ENCODE data around the gene CYFIP1.

DNA sequence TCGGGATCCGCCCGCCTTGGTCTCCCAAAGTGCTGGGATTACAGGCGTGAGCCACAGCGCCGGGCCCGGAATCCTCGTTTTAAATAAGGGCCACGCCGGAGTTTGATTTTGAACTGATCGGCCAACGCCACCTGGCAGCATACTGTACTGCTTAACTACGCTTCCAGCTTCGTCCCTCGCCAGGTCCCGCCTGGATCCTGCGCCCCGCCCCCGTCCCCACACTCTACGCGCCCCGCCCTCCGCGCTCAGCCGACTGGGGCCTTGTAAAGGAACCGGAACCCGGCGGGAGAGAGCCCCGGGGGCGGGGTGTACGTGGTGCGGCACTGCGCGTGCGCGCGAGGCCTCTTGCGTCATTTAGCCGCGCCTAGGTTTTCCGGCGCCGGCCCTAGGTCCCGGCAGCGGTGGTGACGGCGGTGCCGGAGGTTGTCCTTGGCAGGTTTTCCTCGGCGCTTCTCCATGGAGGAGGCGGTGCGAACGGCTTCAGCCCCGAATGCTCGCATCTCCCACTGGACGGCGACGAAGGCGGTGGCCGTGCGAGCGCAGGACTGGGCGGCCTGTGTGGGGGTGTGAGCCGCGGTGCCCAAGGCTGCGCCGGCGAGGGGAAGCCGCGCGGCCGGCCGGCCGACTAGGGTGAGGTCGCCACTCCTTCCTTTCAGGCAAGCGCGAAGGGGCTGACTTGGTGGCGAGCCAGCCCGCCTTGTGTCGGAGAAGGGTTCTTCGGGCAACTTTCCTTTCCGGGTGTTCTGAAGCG is 141.7 kb downstream of the CYFIP1 start, which contains the start of gene NIPA2:
- TF ChIP-seq SMC3 (IDR thresholded peaks at IDR 0.05) (no peak), MAFK (IDR thresholded peaks at IDR 0.05; ENCODE audit: partially characterized antibody) (no peak), ZFP36 (IDR thresholded peaks at IDR 0.05; ENCODE audit: borderline replicate concordance, partially characterized antibody) (no peak), SREBF2 (IDR thresholded peaks at IDR 0.05) (peak; percentile 27; the same call in 1 of the 2 replicates)
- TF ChIP-seq, protein P1, sequence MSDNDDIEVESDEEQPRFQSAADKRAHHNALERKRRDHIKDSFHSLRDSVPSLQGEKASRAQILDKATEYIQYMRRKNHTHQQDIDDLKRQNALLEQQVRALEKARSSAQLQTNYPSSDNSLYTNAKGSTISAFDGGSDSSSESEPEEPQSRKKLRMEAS (IDR thresholded peaks at IDR 0.05), result peak; percentile 61
- TF ChIP-seq, protein P2, sequence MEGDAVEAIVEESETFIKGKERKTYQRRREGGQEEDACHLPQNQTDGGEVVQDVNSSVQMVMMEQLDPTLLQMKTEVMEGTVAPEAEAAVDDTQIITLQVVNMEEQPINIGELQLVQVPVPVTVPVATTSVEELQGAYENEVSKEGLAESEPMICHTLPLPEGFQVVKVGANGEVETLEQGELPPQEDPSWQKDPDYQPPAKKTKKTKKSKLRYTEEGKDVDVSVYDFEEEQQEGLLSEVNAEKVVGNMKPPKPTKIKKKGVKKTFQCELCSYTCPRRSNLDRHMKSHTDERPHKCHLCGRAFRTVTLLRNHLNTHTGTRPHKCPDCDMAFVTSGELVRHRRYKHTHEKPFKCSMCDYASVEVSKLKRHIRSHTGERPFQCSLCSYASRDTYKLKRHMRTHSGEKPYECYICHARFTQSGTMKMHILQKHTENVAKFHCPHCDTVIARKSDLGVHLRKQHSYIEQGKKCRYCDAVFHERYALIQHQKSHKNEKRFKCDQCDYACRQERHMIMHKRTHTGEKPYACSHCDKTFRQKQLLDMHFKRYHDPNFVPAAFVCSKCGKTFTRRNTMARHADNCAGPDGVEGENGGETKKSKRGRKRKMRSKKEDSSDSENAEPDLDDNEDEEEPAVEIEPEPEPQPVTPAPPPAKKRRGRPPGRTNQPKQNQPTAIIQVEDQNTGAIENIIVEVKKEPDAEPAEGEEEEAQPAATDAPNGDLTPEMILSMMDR (IDR thresholded peaks at IDR 0.05), result no peak
